SK-N-SH (cell line): ENCODE measurements around the gene POLR2A. TPM values are rescaled to one million over a fixed set of nuclear protein-coding genes. Genes with fewer than 3 reads are reported as not detected.

Experiments used
- CTCF ChIA-PET: fragments of 300-600, 350-600 bp; formaldehyde crosslinking; extraction: SDS; loops from one replicate; lab custom pipeline; 2021; lab: Yijun Ruan, JAX
- POLR2A ChIA-PET: fragments of 350-600 bp; sonication (Branson Sonifier 250); formaldehyde crosslinking; extraction: SDS; loops from one replicate; lab custom pipeline; 2020; ENCODE audit warnings: antibody characterized with exemption, inconsistent platforms; lab: Yijun Ruan, JAX
- DNase-seq: peaks from one replicate; pipeline ENCODE4 v3.0.0; 2012
- H2AFZ ChIP-seq: fragments of 200-600 bp; sonication (generic); 2 replicates; pipeline ENCODE4 v1.8.1; 2016; ENCODE audit warnings: antibody characterized with exemption, mild to moderate bottlenecking, low read depth
- H3F3A ChIP-seq: fragments of 200-600 bp; sonication (generic); replicated peaks from 2 replicates; pipeline ENCODE3; 2016; ENCODE audit warnings: antibody characterized with exemption, mild to moderate bottlenecking; ENCODE audit not compliant: insufficient read depth
- H3K27ac ChIP-seq, 2 experiments: fragments of 200-500 bp in 1 of 2; fragments of 200-600 bp in 1 of 2; sonication (Bioruptor generic) in 1 of 2; sonication (generic), shearing (Covaris generic) in 1 of 2; 2 replicates each; pipeline versions ENCODE4 v1.5.1 to v1.6.1; 2014 to 2016; ENCODE audit warnings: low read depth in 2 of 2, inconsistent platforms in 1 of 2, low read length in 1 of 2, mild to moderate bottlenecking in 1 of 2, mixed read lengths in 1 of 2
- H3K27me3 ChIP-seq: fragments of 200-600 bp; sonication (generic), shearing (Covaris generic); 2 replicates; pipeline ENCODE4 v1.6.1; 2016; ENCODE audit warnings: mixed run types; ENCODE audit not compliant: insufficient read depth
- H3K36me3 ChIP-seq, 2 experiments: fragments of 200-500 bp in 1 of 2; fragments of 200-600 bp in 1 of 2; sonication (Bioruptor generic) in 1 of 2; sonication (generic) in 1 of 2; replicated peaks in 1 of 2; 2 replicates each; pipeline versions ENCODE3 to v1.5.1; 2014 to 2016; ENCODE audit warnings: low read length in 1 of 2, mild to moderate bottlenecking in 1 of 2; ENCODE audit not compliant: insufficient read depth in 2 of 2, control insufficient read depth in 1 of 2
- H3K4me1 ChIP-seq, 2 experiments: fragments of 200-500 bp in 1 of 2; fragments of 200-600 bp in 1 of 2; sonication (Bioruptor generic) in 1 of 2; sonication (generic), shearing (Covaris generic) in 1 of 2; 2 replicates each; pipeline versions ENCODE4 v1.5.1 to v1.6.1; 2014 to 2016; ENCODE audit warnings: low read depth in 1 of 2, low read length in 1 of 2, mixed run types in 1 of 2; ENCODE audit not compliant: insufficient read depth in 2 of 2, control insufficient read depth in 1 of 2
- H3K4me2 ChIP-seq: fragments of 200-600 bp; sonication (generic), shearing (Covaris generic); 2 replicates; pipeline ENCODE4 v1.6.1; 2017; ENCODE audit warnings: mixed run types
- H3K4me3 ChIP-seq, 2 experiments: fragments of 200-500 bp in 1 of 2; fragments of 200-600 bp in 1 of 2; sonication (Bioruptor generic) in 1 of 2; sonication (generic), shearing (Covaris generic) in 1 of 2; 2 replicates each; pipeline versions ENCODE4 v1.5.1 to v1.8.1; 2014 to 2016; ENCODE audit warnings: low read depth in 2 of 2, inconsistent platforms in 1 of 2, low read length in 1 of 2, mild to moderate bottlenecking in 1 of 2, mixed read lengths in 1 of 2, moderate library complexity in 1 of 2
- H3K79me2 ChIP-seq: fragments of 200-600 bp; sonication (generic); 2 replicates; pipeline ENCODE4 v1.8.1; 2017; ENCODE audit warnings: mild to moderate bottlenecking; ENCODE audit not compliant: insufficient read depth
- H3K9ac ChIP-seq: fragments of 200-600 bp; sonication (generic); 2 replicates; pipeline ENCODE4 v1.6.1; 2017; ENCODE audit warnings: mixed run types
- H3K9me2 ChIP-seq: fragments of 200-600 bp; sonication (generic); 2 replicates; pipeline ENCODE4 v1.6.1; 2017; ENCODE audit warnings: mixed run types
- H3K9me3 ChIP-seq: fragments of 200-600 bp; sonication (generic); 2 replicates; pipeline ENCODE4 v1.6.1; 2017; ENCODE audit warnings: mixed run types, mild to moderate bottlenecking, moderate library complexity
- H4K20me1 ChIP-seq: fragments of 200-600 bp; sonication (generic); 2 replicates; pipeline ENCODE4 v1.6.1; 2017; ENCODE audit warnings: mild to moderate bottlenecking, mixed run types; ENCODE audit not compliant: insufficient read depth
- CHD2 ChIP-seq: fragments of 150-350 bp; IDR thresholded peaks from 2 replicates; pipeline ENCODE4 v1.6.1; 2018; ENCODE audit warnings: low read length; ENCODE audit not compliant: partially characterized antibody
- CTCF ChIP-seq: fragments of 200-600 bp; sonication (generic); IDR thresholded peaks from 2 replicates; pipeline ENCODE4 v1.6.1; 2017; ENCODE audit warnings: antibody characterized with exemption, mild to moderate bottlenecking, moderate library complexity
- EP300 ChIP-seq, 2 experiments: IDR thresholded peaks; 2 replicates each; pipeline versions ENCODE4 v1.4.0 to v1.6.1; 2012; ENCODE audit warnings: borderline replicate concordance in 1 of 2, low read depth in 1 of 2, low read length in 1 of 2
- EZH2phosphoT487 ChIP-seq: fragments of 200-600 bp; sonication (generic); IDR thresholded peaks from 2 replicates; pipeline ENCODE4 v1.6.1; 2017; ENCODE audit warnings: low read depth, mixed run types, mild to moderate bottlenecking, antibody characterized with exemption, moderate library complexity, borderline replicate concordance
- FOXJ3 ChIP-seq: sonication (generic); formaldehyde crosslinking; IDR thresholded peaks from 2 replicates; pipeline ENCODE4 v1.5.1; 2020; ENCODE audit warnings: mild to moderate bottlenecking, missing genetic modification reagents
- FOXM1 ChIP-seq: IDR thresholded peaks from 2 replicates; pipeline ENCODE4 v1.4.0; 2012; ENCODE audit warnings: low read depth, mild to moderate bottlenecking
- GABPA ChIP-seq: IDR thresholded peaks from 2 replicates; pipeline ENCODE4 v1.4.0; 2012; ENCODE audit warnings: low read depth, mild to moderate bottlenecking
- IRF3 ChIP-seq: fragments of 150-350 bp; IDR thresholded peaks from 2 replicates; pipeline ENCODE4 v1.6.1; 2016; ENCODE audit warnings: mild to moderate bottlenecking, low read depth, low read length
- RCOR1 ChIP-seq: fragments of 150-350 bp; IDR thresholded peaks from 2 replicates; pipeline ENCODE4 v1.6.1; 2017; ENCODE audit warnings: antibody characterized with exemption, low read length
- RFX5 ChIP-seq: IDR thresholded peaks from 2 replicates; pipeline ENCODE4 v1.6.1; 2012; ENCODE audit warnings: mild to moderate bottlenecking, improper control_type of control experiment, low read length
- RXRA ChIP-seq: IDR thresholded peaks from 2 replicates; pipeline ENCODE4 v1.4.0; 2012; ENCODE audit warnings: low read depth, mild to moderate bottlenecking, borderline replicate concordance
- SIN3A ChIP-seq: IDR thresholded peaks from 2 replicates; pipeline ENCODE4 v1.6.1; 2012; ENCODE audit warnings: low read depth, mild to moderate bottlenecking, low read length, moderate library complexity, borderline replicate concordance
- TAF1 ChIP-seq: IDR thresholded peaks from 2 replicates; pipeline ENCODE4 v1.6.1; 2012; ENCODE audit warnings: low read depth, mild to moderate bottlenecking, low read length, moderate library complexity, borderline replicate concordance
- TEAD4 ChIP-seq: IDR thresholded peaks from 2 replicates; pipeline ENCODE4 v1.4.0; 2012; ENCODE audit warnings: mild to moderate bottlenecking, borderline replicate concordance; ENCODE audit not compliant: insufficient read depth
- USF1 ChIP-seq: IDR thresholded peaks from 2 replicates; pipeline ENCODE4 v1.4.0; 2012; ENCODE audit warnings: low read depth, borderline replicate concordance
- YY1 ChIP-seq: IDR thresholded peaks from 2 replicates; pipeline ENCODE4 v1.4.0; 2012; ENCODE audit warnings: low read depth, mild to moderate bottlenecking
- WGBS: methylation state at CpG from one replicate; pipeline ENCODE4 v1.1.6; 2017; ENCODE audit warnings: low lambda C conversion rate; 5-methylcytosine and 5-hydroxymethylcytosine counted together
- polyA plus RNA-seq, 3 experiments: library from polyadenylated mRNA; depleted of rRNA; stranded (reverse); fragments of >200 nt; gene quantifications; 2 replicates each; pipeline ENCODE4 v1.2.3, GENCODE V29; 2012
- TF ChIP-seq, protein P1 (sequence below): IDR thresholded peaks from 2 replicates; pipeline ENCODE4 v1.4.0; 2012; ENCODE audit warnings: low read depth, borderline replicate concordance
- TF ChIP-seq, protein P2 (sequence below): fragments of 150-350 bp; IDR thresholded peaks from 2 replicates; pipeline ENCODE4 v1.6.1; 2017; ENCODE audit warnings: antibody characterized with exemption, low read length, low read depth, borderline replicate concordance
- TF ChIP-seq, protein P3 (sequence below): IDR thresholded peaks from 2 replicates; pipeline ENCODE4 v1.6.1; 2012; ENCODE audit warnings: mild to moderate bottlenecking, low read depth, low read length, moderate library complexity

Gene POLR2A
- polyA plus RNA-seq, 1 of the 3 experiments (the other 2 are of a cell fraction), result 37.3 TPM

GRCh38 chr17:7479213-7480088 is 4.7 kb upstream of the POLR2A start, which contains the start of gene ZBTB4:
Gene ZBTB4 (minus strand): TSS chr17:7479631. CDS start chr17:7466801, 12,830 bp downstream.
- Histone ChIP-seq H3K27ac (peak within 1 kb of the TSS; percentile 81 to 90), H3K27me3 (no peaks in the 10 kb centered on the region), H3K4me2 (peak within 1 kb of the TSS; percentile 95), H4K20me1 (peaks cover 39% of the 10 kb centered on the region), H3K9me3 (no peaks in the 10 kb centered on the region), H3K79me2 (peaks cover 82% of the 10 kb centered on the region), H2AFZ (peak within 1 kb of the TSS; percentile 74), H3K9me2 (no peaks in the 10 kb centered on the region), H3K4me3 (peak within 1 kb of the TSS; percentile 72 to 77), H3K4me1 (peaks cover 26 to 32% of the 10 kb centered on the region in 2 experiments; a peak in 2 of 4 replicates), H3K9ac (peak within 1 kb of the TSS; percentile 97), H3F3A (peaks cover 22% of the 10 kb centered on the region), H3K36me3 (no peaks in the 10 kb centered on the region)
- peak; percentile 92 for DNase-seq
- ChIA-PET CTCF (interaction anchor here (0.8 to 2.1 kb wide), 6 partner anchors 15 to 81 kb away, joined by 3 to 11 read pairs (median 6); no protein-coding TSS in a partner anchor), POLR2A (interaction anchor here (0.5 to 2.1 kb wide), 10 partner anchors 15 to 208 kb away, joined by 3 to 9 read pairs (median 3); partner anchors contain the start of genes CHRNB1, FGF11, MPDU1 and TMEM256)
- 3% methylated on average over 32 of the region's 92 CpGs for WGBS
- TF ChIP-seq, protein P1, sequence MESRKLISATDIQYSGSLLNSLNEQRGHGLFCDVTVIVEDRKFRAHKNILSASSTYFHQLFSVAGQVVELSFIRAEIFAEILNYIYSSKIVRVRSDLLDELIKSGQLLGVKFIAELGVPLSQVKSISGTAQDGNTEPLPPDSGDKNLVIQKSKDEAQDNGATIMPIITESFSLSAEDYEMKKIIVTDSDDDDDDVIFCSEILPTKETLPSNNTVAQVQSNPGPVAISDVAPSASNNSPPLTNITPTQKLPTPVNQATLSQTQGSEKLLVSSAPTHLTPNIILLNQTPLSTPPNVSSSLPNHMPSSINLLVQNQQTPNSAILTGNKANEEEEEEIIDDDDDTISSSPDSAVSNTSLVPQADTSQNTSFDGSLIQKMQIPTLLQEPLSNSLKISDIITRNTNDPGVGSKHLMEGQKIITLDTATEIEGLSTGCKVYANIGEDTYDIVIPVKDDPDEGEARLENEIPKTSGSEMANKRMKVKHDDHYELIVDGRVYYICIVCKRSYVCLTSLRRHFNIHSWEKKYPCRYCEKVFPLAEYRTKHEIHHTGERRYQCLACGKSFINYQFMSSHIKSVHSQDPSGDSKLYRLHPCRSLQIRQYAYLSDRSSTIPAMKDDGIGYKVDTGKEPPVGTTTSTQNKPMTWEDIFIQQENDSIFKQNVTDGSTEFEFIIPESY, result no peak
- TF ChIP-seq, protein P2, sequence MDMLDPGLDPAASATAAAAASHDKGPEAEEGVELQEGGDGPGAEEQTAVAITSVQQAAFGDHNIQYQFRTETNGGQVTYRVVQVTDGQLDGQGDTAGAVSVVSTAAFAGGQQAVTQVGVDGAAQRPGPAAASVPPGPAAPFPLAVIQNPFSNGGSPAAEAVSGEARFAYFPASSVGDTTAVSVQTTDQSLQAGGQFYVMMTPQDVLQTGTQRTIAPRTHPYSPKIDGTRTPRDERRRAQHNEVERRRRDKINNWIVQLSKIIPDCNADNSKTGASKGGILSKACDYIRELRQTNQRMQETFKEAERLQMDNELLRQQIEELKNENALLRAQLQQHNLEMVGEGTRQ, result no peak
- no peak for TF ChIP-seq EZH2phosphoT487
- 0 out of 2 replicates have a peak, but pooled peaks have one; percentile 14 for TF ChIP-seq SIN3A
- no peak for TF ChIP-seq GABPA
- TF ChIP-seq CHD2, result no peak
- TF ChIP-seq RXRA, result no peak
- TF ChIP-seq RCOR1, result no peak
- no peak for TF ChIP-seq FOXJ3 (CRISPR knock-in tag)
- TF ChIP-seq EP300 (IDR thresholded peaks at IDR 0.05; ENCODE audit: borderline replicate concordance in 1 of 2, low read depth in 1 of 2, low read length in 1 of 2), result peak in 1 of 2 experiments; percentile 36; a peak in 1 of 4 replicates
- TF ChIP-seq CTCF, result no peak
- TF ChIP-seq, protein P3, sequence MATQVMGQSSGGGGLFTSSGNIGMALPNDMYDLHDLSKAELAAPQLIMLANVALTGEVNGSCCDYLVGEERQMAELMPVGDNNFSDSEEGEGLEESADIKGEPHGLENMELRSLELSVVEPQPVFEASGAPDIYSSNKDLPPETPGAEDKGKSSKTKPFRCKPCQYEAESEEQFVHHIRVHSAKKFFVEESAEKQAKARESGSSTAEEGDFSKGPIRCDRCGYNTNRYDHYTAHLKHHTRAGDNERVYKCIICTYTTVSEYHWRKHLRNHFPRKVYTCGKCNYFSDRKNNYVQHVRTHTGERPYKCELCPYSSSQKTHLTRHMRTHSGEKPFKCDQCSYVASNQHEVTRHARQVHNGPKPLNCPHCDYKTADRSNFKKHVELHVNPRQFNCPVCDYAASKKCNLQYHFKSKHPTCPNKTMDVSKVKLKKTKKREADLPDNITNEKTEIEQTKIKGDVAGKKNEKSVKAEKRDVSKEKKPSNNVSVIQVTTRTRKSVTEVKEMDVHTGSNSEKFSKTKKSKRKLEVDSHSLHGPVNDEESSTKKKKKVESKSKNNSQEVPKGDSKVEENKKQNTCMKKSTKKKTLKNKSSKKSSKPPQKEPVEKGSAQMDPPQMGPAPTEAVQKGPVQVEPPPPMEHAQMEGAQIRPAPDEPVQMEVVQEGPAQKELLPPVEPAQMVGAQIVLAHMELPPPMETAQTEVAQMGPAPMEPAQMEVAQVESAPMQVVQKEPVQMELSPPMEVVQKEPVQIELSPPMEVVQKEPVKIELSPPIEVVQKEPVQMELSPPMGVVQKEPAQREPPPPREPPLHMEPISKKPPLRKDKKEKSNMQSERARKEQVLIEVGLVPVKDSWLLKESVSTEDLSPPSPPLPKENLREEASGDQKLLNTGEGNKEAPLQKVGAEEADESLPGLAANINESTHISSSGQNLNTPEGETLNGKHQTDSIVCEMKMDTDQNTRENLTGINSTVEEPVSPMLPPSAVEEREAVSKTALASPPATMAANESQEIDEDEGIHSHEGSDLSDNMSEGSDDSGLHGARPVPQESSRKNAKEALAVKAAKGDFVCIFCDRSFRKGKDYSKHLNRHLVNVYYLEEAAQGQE, result 0 out of 2 replicates have a peak, but pooled peaks have one; percentile 7
- TF ChIP-seq IRF3, result no peak
- TF ChIP-seq TEAD4, result no peak
- no peak for TF ChIP-seq USF1
- 0 out of 2 replicates have a peak, but pooled peaks have one; percentile 6 for TF ChIP-seq YY1
- TF ChIP-seq RFX5, result no peak
- no peak; the same call in 1 of the 2 replicates for TF ChIP-seq TAF1
- TF ChIP-seq FOXM1, result no peak
